ENCODE measurements around the gene THEMIS. TPM values are rescaled to one million over a fixed set of nuclear protein-coding genes. Genes with fewer than 3 reads are reported as not detected.
"Not testable (repeated sequence)": the region's sequence is repeated elsewhere in the genome, so short reads cannot be mapped to it uniquely, and the experiment has no call there.

THEMIS gene
- polyA plus RNA-seq, 1 donor from 2014 or later, result not detected

DNA sequence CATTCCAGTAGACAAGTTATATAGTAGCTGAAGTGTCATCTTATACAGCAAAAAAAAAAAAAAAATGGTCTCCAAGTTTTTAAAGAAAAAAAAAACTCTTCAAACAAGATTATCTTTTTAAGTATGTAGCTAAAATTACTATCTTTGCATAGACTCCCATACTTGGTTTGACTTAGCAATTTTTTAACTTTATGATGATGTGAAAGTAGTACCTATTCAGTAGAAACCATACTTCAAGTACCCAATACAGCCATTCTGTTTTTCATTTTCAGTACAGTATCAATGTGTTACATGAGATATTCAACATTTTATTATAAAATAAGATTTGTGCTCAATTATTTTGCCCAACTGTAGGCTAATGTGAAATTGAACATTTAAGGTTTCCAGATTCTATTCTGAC lies 18.9 kb downstream of the THEMIS start:
- not testable (repeated sequence) for H4K20me1 ChIP-seq (ENCODE audit: insufficient read depth); H2AFZ ChIP-seq (ENCODE audit: low read depth, low read length)

DNA sequence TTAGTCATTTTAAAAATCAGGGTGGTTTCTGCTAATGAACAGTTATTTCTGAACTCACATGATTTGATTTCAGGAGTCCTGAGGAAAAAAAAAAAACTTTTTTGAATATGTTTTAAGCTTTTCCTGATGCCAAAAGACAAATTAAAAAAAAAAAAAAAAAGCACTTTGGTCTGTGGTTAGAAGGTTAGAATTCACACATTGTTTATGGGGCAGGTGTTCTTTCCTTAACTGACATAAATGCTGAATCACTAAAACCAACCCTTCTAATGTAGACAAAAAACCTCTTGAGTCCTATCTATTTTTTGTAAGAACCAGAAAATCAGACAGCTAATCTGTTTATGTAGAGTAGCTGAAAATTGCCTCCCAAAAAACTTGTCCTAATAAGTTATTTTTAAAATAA lies 20.4 kb downstream of the THEMIS start:
- Histone ChIP-seq H2AFZ (ENCODE audit: low read depth, low read length) (no peak overlapping the region), H3K4me2 (ENCODE audit: low read length) (no peak overlapping the region), H3K27me3 (ENCODE audit: insufficient read depth, low read depth, low read length) (no peaks in the 10 kb centered on the region), H3K4me3 (ENCODE audit: low read length) (no peak overlapping the region), H3K79me2 (replicated peaks; ENCODE audit: insufficient read depth, low read length) (no peaks in the 10 kb centered on the region), H3K36me3 (ENCODE audit: insufficient read depth, low read length) (no peaks in the 10 kb centered on the region), H3K9me2 (ENCODE audit: insufficient read depth, low read length) (no peaks in the 10 kb centered on the region), H3K27ac (ENCODE audit: low read length) (no peak overlapping the region), H4K20me1 (ENCODE audit: insufficient read depth) (no peaks in the 10 kb centered on the region), H3F3A (ENCODE audit: insufficient read depth, low read length, poor library complexity, severe bottlenecking) (no peaks in the 10 kb centered on the region), H3K9me3 (ENCODE audit: low read length) (no peaks in the 10 kb centered on the region), H3K9ac (ENCODE audit: low read length) (no peak overlapping the region)
- TF ChIP-seq MXI1 (conservative IDR thresholded peaks at IDR 0.05; ENCODE audit: poor library complexity, severe bottlenecking), result no peak
- TF ChIP-seq EP300 (conservative IDR thresholded peaks at IDR 0.05; ENCODE audit: poor library complexity, severe bottlenecking), result no peak
- TF ChIP-seq RAD21 (conservative IDR thresholded peaks at IDR 0.05), result no peak
- no peak for TF ChIP-seq TAF1 (IDR thresholded peaks at IDR 0.05; ENCODE audit: low read depth)
- TF ChIP-seq SMC3 (conservative IDR thresholded peaks at IDR 0.05; ENCODE audit: poor library complexity), result no peak
- TF ChIP-seq, protein P1, sequence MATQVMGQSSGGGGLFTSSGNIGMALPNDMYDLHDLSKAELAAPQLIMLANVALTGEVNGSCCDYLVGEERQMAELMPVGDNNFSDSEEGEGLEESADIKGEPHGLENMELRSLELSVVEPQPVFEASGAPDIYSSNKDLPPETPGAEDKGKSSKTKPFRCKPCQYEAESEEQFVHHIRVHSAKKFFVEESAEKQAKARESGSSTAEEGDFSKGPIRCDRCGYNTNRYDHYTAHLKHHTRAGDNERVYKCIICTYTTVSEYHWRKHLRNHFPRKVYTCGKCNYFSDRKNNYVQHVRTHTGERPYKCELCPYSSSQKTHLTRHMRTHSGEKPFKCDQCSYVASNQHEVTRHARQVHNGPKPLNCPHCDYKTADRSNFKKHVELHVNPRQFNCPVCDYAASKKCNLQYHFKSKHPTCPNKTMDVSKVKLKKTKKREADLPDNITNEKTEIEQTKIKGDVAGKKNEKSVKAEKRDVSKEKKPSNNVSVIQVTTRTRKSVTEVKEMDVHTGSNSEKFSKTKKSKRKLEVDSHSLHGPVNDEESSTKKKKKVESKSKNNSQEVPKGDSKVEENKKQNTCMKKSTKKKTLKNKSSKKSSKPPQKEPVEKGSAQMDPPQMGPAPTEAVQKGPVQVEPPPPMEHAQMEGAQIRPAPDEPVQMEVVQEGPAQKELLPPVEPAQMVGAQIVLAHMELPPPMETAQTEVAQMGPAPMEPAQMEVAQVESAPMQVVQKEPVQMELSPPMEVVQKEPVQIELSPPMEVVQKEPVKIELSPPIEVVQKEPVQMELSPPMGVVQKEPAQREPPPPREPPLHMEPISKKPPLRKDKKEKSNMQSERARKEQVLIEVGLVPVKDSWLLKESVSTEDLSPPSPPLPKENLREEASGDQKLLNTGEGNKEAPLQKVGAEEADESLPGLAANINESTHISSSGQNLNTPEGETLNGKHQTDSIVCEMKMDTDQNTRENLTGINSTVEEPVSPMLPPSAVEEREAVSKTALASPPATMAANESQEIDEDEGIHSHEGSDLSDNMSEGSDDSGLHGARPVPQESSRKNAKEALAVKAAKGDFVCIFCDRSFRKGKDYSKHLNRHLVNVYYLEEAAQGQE (IDR thresholded peaks at IDR 0.05; ENCODE audit: borderline replicate concordance), result no peak
- TF ChIP-seq POLR2AphosphoS5 (IDR thresholded peaks at IDR 0.05), result no peak

More for the DNA sequence above, 18.9 kb downstream of the THEMIS start:
- H3K27ac ChIP-seq (ENCODE audit: low read length); H3K36me3 ChIP-seq (ENCODE audit: insufficient read depth, low read length); H3K79me2 ChIP-seq (replicated peaks; ENCODE audit: insufficient read depth, low read length); H3F3A ChIP-seq (ENCODE audit: insufficient read depth, low read length, poor library complexity, severe bottlenecking); H3K9me3 ChIP-seq (ENCODE audit: low read length); H3K4me2 ChIP-seq (ENCODE audit: low read length); H3K9ac ChIP-seq (ENCODE audit: low read length); H3K4me3 ChIP-seq (ENCODE audit: low read length); H3K9me2 ChIP-seq (ENCODE audit: insufficient read depth, low read length); H3K27me3 ChIP-seq (ENCODE audit: insufficient read depth, low read depth, low read length): not testable (repeated sequence)

DNA sequence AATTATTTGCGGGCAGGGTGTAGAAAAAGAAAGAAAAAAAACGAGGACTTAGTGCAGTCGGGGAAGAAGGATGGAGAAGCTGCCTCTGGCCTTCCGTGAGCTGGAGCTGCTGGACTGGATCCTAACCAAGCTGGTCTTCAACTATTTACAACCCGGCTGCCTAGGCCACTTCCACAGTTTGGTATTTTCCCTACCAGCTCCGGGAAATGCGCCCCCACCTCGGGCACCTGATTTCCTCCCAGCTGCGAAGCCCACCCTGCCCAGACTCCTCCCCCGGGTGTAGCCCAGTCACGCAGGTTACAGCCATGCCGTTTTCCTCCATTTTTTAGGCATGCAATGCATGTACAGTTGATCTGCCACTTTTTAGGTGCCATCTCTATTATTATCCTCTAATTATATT lies 21.2 kb downstream of the THEMIS start:
- Histone ChIP-seq H3K4me3 (ENCODE audit: low read length) (no peak overlapping the region), H3K9ac (ENCODE audit: low read length) (no peak overlapping the region), H3K79me2 (replicated peaks; ENCODE audit: insufficient read depth, low read length) (no peaks in the 10 kb centered on the region), H4K20me1 (ENCODE audit: insufficient read depth) (no peaks in the 10 kb centered on the region), H3K9me2 (ENCODE audit: insufficient read depth, low read length) (no peaks in the 10 kb centered on the region), H3F3A (ENCODE audit: insufficient read depth, low read length, poor library complexity, severe bottlenecking) (no peaks in the 10 kb centered on the region), H3K4me2 (ENCODE audit: low read length) (no peak overlapping the region), H3K9me3 (ENCODE audit: low read length) (no peaks in the 10 kb centered on the region), H2AFZ (ENCODE audit: low read depth, low read length) (no peak overlapping the region), H3K27ac (ENCODE audit: low read length) (no peak overlapping the region), H3K36me3 (ENCODE audit: insufficient read depth, low read length) (no peaks in the 10 kb centered on the region), H3K27me3 (ENCODE audit: insufficient read depth, low read depth, low read length) (no peaks in the 10 kb centered on the region)
- no peak for TF ChIP-seq MXI1 (conservative IDR thresholded peaks at IDR 0.05; ENCODE audit: poor library complexity, severe bottlenecking)

DNA sequence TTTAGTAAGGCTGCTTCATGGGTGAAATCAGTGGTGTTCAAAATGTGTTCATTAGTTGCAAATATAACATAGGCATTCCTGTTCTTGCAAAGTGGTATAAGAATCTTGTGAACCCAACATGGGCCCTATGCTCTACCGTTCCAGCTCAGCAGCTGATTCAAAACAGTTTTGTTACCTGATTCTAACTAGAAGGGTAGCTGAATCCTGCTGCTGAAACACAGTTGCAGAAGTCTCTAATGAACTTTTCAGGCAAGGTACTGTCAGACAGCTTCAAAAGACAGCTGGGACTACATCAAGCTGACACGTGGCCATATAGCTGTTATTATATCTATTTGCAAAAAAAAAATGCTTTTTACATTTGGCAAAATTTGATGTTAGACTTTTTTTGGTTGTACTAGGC lies 22.7 kb downstream of the THEMIS start:
- H2AFZ ChIP-seq (ENCODE audit: low read depth, low read length), result no peak overlapping the region
- no peaks in the 10 kb centered on the region for H4K20me1 ChIP-seq (ENCODE audit: insufficient read depth)
- no peaks in the 10 kb centered on the region for H3K36me3 ChIP-seq (ENCODE audit: insufficient read depth, low read length)
- no peak overlapping the region for H3K27ac ChIP-seq (ENCODE audit: low read length)
- no peak overlapping the region for H3K4me2 ChIP-seq (ENCODE audit: low read length)
- no peaks in the 10 kb centered on the region for H3K79me2 ChIP-seq (replicated peaks; ENCODE audit: insufficient read depth, low read length)
- no peak overlapping the region for H3K9ac ChIP-seq (ENCODE audit: low read length)
- H3F3A ChIP-seq (ENCODE audit: insufficient read depth, low read length, poor library complexity, severe bottlenecking), result no peaks in the 10 kb centered on the region
- H3K9me2 ChIP-seq (ENCODE audit: insufficient read depth, low read length), result no peaks in the 10 kb centered on the region
- TF ChIP-seq, protein P1 (IDR thresholded peaks at IDR 0.05; ENCODE audit: borderline replicate concordance), result no peak
- H3K4me3 ChIP-seq (ENCODE audit: low read length), result no peak overlapping the region
- no peaks in the 10 kb centered on the region for H3K27me3 ChIP-seq (ENCODE audit: insufficient read depth, low read depth, low read length)
- no peaks in the 10 kb centered on the region for H3K9me3 ChIP-seq (ENCODE audit: low read length)

All from neural cell (in vitro differentiated cells).